WTC11 (cell line): ENCODE data around the gene SNAP29. TPM values are rescaled to one million over a fixed set of nuclear protein-coding genes. Genes with fewer than 3 reads are reported as not detected.

ENCODE experiments used
- ATAC-seq: fragments of 200-7000 bp; cut with Tn5 transposase; 2 replicates; pipeline ENCODE4 v1.10.0; 2021; ENCODE audit warnings: mild to moderate bottlenecking, moderate library complexity
- CTCF ChIA-PET: fragments of 300-600 bp; sonication (Branson Sonifier 250); formaldehyde crosslinking; loops from one replicate; lab custom pipeline; 2021; ENCODE audit warnings: antibody characterized with exemption; lab: Charles Lee
- POLR2A ChIA-PET: fragments of 350-600 bp; sonication (Branson Sonifier 250); formaldehyde crosslinking; loops from one replicate; lab custom pipeline; 2021; ENCODE audit warnings: antibody characterized with exemption; lab: Charles Lee
- DNase-seq: peaks from one replicate; pipeline ENCODE4 v3.0.0; 2021; ENCODE audit warnings: low spot score
- H3K27ac Mint-ChIP-seq: 2 replicates; pipeline ENCODE4 v1.8.0; 2021; ENCODE audit warnings: mixed read lengths
- H3K27me3 Mint-ChIP-seq: 2 replicates; pipeline ENCODE4 v1.8.0; 2021; ENCODE audit warnings: low read depth, mild to moderate bottlenecking, moderate library complexity, mixed read lengths
- H3K36me3 Mint-ChIP-seq: 2 replicates; pipeline ENCODE4 v1.8.0; 2021; ENCODE audit warnings: mixed read lengths
- H3K4me1 Mint-ChIP-seq: 2 replicates; pipeline ENCODE4 v1.8.0; 2022; ENCODE audit warnings: mixed read lengths
- H3K4me3 Mint-ChIP-seq: 2 replicates; pipeline ENCODE4 v1.8.0; 2021; ENCODE audit warnings: mild to moderate bottlenecking, moderate library complexity, mixed read lengths
- H3K9me3 Mint-ChIP-seq: 2 replicates; pipeline ENCODE4 v1.8.0; 2021; ENCODE audit warnings: mixed read lengths
- ATF1 ChIP-seq: sonication (generic); formaldehyde crosslinking; IDR thresholded peaks from 2 replicates; pipeline ENCODE4 v1.8.1; 2023; ENCODE audit warnings: mild to moderate bottlenecking, moderate library complexity, missing genetic modification reagents
- FOXP4 ChIP-seq: sonication (generic); formaldehyde crosslinking; IDR thresholded peaks from 2 replicates; pipeline ENCODE4 v1.8.0; 2022; ENCODE audit warnings: mild to moderate bottlenecking, missing genetic modification reagents
- GABPB1 ChIP-seq: sonication (generic); formaldehyde crosslinking; IDR thresholded peaks from 2 replicates; pipeline ENCODE4 v1.8.1; 2023; ENCODE audit warnings: mild to moderate bottlenecking, missing genetic modification reagents
- NFATC4 ChIP-seq: fragments of 250-450 bp; sonication (Bioruptor Pico); IDR thresholded peaks from 2 replicates; pipeline ENCODE4 v1.9.0; 2021; ENCODE audit warnings: mild to moderate bottlenecking
- PRDM15 ChIP-seq: sonication (generic); formaldehyde crosslinking; IDR thresholded peaks from 2 replicates; pipeline ENCODE4 v1.8.0; 2022; ENCODE audit warnings: missing genetic modification reagents
- SMAD3 ChIP-seq: sonication (generic); formaldehyde crosslinking; IDR thresholded peaks from 2 replicates; pipeline ENCODE4 v1.8.0; 2022; ENCODE audit warnings: missing genetic modification reagents, mild to moderate bottlenecking, borderline replicate concordance
- ZNF532 ChIP-seq: fragments of 250-450 bp; sonication (Bioruptor Pico); IDR thresholded peaks from 2 replicates; pipeline ENCODE4 v1.9.0; 2021; ENCODE audit warnings: mild to moderate bottlenecking, borderline replicate concordance
- total RNA-seq: library from RNA; stranded (reverse); gene quantifications from 3 replicates; pipeline ENCODE4 v1.2.3, GENCODE V29; 2021
- TF ChIP-seq, protein P1 (sequence below): sonication (generic); formaldehyde crosslinking; IDR thresholded peaks from 2 replicates; pipeline ENCODE4 v1.8.1; 2023; ENCODE audit warnings: mild to moderate bottlenecking, missing genetic modification reagents

The SNAP29 gene
- total RNA-seq, 1 experiment from 2014 or later, result 14.7 TPM

GRCh38 chr22:20920881-20921203 is 62.0 kb downstream of the SNAP29 start (continued):
- no peak for TF ChIP-seq FOXP4 (CRISPR knock-in tag)

DNA sequence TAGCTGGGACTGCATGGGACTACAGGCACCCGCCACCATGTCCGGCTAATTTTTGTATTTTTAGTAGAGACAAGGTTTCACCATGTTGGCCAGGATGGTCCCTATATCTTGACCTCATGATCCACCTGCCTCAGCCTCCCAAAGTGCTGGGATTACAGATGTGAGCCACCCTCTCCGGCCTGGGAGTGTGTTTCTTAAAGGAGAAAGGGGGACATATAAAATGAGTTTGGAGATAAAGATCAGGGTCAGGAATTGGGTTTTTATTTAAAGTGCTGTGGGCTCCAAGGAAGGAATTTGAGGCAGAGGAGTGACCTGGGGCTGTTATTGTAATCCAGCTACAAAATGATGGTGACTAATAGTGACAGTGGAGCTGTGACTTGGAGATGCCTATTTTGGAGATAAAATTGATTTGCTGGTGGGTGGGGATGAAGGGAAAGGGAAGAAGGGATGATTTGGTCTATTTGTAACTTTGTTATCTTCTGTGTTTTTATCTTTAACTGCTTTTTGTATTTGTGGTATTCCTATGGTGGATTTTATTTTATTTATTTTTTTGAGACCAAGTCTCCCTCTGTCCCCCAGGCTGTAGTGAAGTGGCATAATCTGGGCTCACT is 63.4 kb downstream of the SNAP29 start:
- H3K4me1 Mint-ChIP-seq, result peaks cover 55% of the 10 kb centered on the region
- peak overlapping the region; percentile 32 for H3K4me3 Mint-ChIP-seq
- POLR2A ChIA-PET, result no interaction called here
- H3K27me3 Mint-ChIP-seq, result no peaks in the 10 kb centered on the region; the same call in 1 of the 2 replicates
- H3K36me3 Mint-ChIP-seq, result peaks cover 23% of the 10 kb centered on the region; the same call in 1 of the 2 replicates
- TF ChIP-seq NFATC4 (CRISPR knock-in tag) (no peak), SMAD3 (CRISPR knock-in tag) (no peak), ATF1 (CRISPR knock-in tag) (no peak), ZNF532 (CRISPR knock-in tag) (no peak), FOXP4 (CRISPR knock-in tag) (no peak), GABPB1 (CRISPR knock-in tag) (no peak), PRDM15 (CRISPR knock-in tag) (no peak)
- TF ChIP-seq, protein P1, sequence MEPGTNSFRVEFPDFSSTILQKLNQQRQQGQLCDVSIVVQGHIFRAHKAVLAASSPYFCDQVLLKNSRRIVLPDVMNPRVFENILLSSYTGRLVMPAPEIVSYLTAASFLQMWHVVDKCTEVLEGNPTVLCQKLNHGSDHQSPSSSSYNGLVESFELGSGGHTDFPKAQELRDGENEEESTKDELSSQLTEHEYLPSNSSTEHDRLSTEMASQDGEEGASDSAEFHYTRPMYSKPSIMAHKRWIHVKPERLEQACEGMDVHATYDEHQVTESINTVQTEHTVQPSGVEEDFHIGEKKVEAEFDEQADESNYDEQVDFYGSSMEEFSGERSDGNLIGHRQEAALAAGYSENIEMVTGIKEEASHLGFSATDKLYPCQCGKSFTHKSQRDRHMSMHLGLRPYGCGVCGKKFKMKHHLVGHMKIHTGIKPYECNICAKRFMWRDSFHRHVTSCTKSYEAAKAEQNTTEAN, result no peak
- CTCF ChIA-PET, result interaction anchor here (1.2 to 3.3 kb wide), 4 partner anchors 34 to 60 kb away, joined by 3 to 14 read pairs (median 6); partner anchors contain the start of gene LZTR1
- H3K9me3 Mint-ChIP-seq, result no peaks in the 10 kb centered on the region
- ATAC-seq (no peak), DNase-seq (no peak)
- H3K27ac Mint-ChIP-seq, result peak overlapping the region; percentile 72
